OCI-M2 (cell line): ENCODE measurements around the gene SKIC8.
"Not testable (repeated sequence)": the region's sequence is repeated elsewhere in the genome, so short reads cannot be mapped to it uniquely, and the experiment has no call there.

Experiments
- DNase-seq: peaks from one replicate; lab custom pipeline; 2025; ENCODE audit not compliant: unreplicated experiment; lab: John Stamatoyannopoulos, UW

SKIC8 gene

GRCh38 chr15:78257681-78258080 lies 41.7 kb downstream of the SKIC8 start:
- DNase-seq: no peak

- no peak for DNase-seq
These were observed 43.4 kb downstream of the SKIC8 start for GRCh38 chr15:78256044-78256437.

GRCh38 chr15:78255421-78256043 lies 43.9 kb downstream of the SKIC8 start:
- no peak for DNase-seq

- no peak for DNase-seq
These were observed 48.3 kb downstream of the SKIC8 start for GRCh38 chr15:78251136-78251535.

- DNase-seq: no peak
These were observed 50.3 kb downstream of the SKIC8 start for GRCh38 chr15:78249131-78249530.

GRCh38 chr15:78247911-78248310 lies 51.5 kb downstream of the SKIC8 start:
- no peak for DNase-seq

GRCh38 chr15:78245976-78246620 lies 53.3 kb downstream of the SKIC8 start:
- DNase-seq: not testable (repeated sequence)

GRCh38 chr15:78245392-78245791 lies 54.0 kb downstream of the SKIC8 start:
- DNase-seq: not testable (repeated sequence)

GRCh38 chr15:78244893-78245292 lies 54.5 kb downstream of the SKIC8 start:
- no peak for DNase-seq

- DNase-seq: no peak
These were observed 55.3 kb downstream of the SKIC8 start for GRCh38 chr15:78244101-78244500.

- DNase-seq: no peak
These were observed 55.9 kb downstream of the SKIC8 start for GRCh38 chr15:78243491-78243941.

GRCh38 chr15:78243058-78243457 lies 56.4 kb downstream of the SKIC8 start:
- DNase-seq: no peak

- no peak for DNase-seq
These were observed 57.3 kb downstream of the SKIC8 start for GRCh38 chr15:78242128-78242527.

GRCh38 chr15:78241017-78241416 lies 58.4 kb downstream of the SKIC8 start:
- DNase-seq: peak; percentile 12

GRCh38 chr15:78239811-78240210 lies 59.6 kb downstream of the SKIC8 start:
- DNase-seq: no peak

- DNase-seq: no peak
These were observed 62.3 kb downstream of the SKIC8 start for GRCh38 chr15:78237146-78237545.

GRCh38 chr15:78236491-78236890 lies 62.9 kb downstream of the SKIC8 start:
- no peak for DNase-seq

GRCh38 chr15:78234515-78235040 lies 64.8 kb downstream of the SKIC8 start, which contains the start of gene ACSBG1:
TSS of gene ACSBG1 (minus strand) at chr15:78234565. CDS start at chr15:78234501, 64 bp downstream.
- DNase-seq: no peak

- DNase-seq: no peak
These were observed 65.9 kb downstream of the SKIC8 start for GRCh38 chr15:78233496-78233895.
